NCI-H2227 (cell line): ENCODE data around the gene MIF4GD.
"Not testable (repeated sequence)": the region's sequence is repeated elsewhere in the genome, so short reads cannot be mapped to it uniquely, and the experiment has no call there.

Experiments
- DNase-seq: peaks from one replicate; lab custom pipeline; 2025; ENCODE audit not compliant: unreplicated experiment; lab: John Stamatoyannopoulos, UW

The MIF4GD gene

GRCh38 chr17:75288770-75289114 lies 17.7 kb upstream of the MIF4GD start:
- DNase-seq = peak; percentile 67

- DNase-seq = no peak
Observed at GRCh38 chr17:75288359-75288758, 17.3 kb upstream of the MIF4GD start.

- no peak for DNase-seq
Observed at GRCh38 chr17:75287221-75287620, 16.2 kb upstream of the MIF4GD start.

GRCh38 chr17:75285123-75285522 lies 14.1 kb upstream of the MIF4GD start:
- DNase-seq = no peak

GRCh38 chr17:75280189-75280588 lies 9.2 kb upstream of the MIF4GD start:
- not testable (repeated sequence) for DNase-seq

- no peak for DNase-seq
Observed at GRCh38 chr17:75277664-75278071, 6.6 kb upstream of the MIF4GD start.

GRCh38 chr17:75273977-75274708 lies 3.1 kb upstream of the MIF4GD start:
- no peak for DNase-seq

GRCh38 chr17:75272848-75273184 lies 1.8 kb upstream of the MIF4GD start:
- no peak for DNase-seq

- DNase-seq = no peak
Observed at GRCh38 chr17:75271955-75272847, 1.2 kb upstream of the MIF4GD start.

- DNase-seq = peak; percentile 91
Observed at GRCh38 chr17:75271233-75271954, 363 bp upstream of the MIF4GD start.

- DNase-seq = peak; percentile 73
Observed at GRCh38 chr17:75270218-75270965, 639 bp downstream of the MIF4GD start.

- peak; percentile 59 for DNase-seq
Observed at GRCh38 chr17:75269844-75270217, 1.2 kb downstream of the MIF4GD start.

GRCh38 chr17:75267411-75268232 lies 3.4 kb downstream of the MIF4GD start:
- DNase-seq = peak; percentile 18

GRCh38 chr17:75267153-75267410 lies 3.9 kb downstream of the MIF4GD start:
- DNase-seq = no peak

GRCh38 chr17:75266316-75267152 lies 4.5 kb downstream of the MIF4GD start:
- no peak for DNase-seq

GRCh38 chr17:75265614-75266315 lies 5.3 kb downstream of the MIF4GD start:
- no peak for DNase-seq

GRCh38 chr17:75263055-75263454 lies 8.0 kb downstream of the MIF4GD start:
- DNase-seq = no peak

GRCh38 chr17:75262112-75262606 lies 8.9 kb downstream of the MIF4GD start:
- DNase-seq = peak; percentile 47
